Neural cell (in vitro differentiated cells): ENCODE results near the gene PHLPP2. TPM values are rescaled to one million over a fixed set of nuclear protein-coding genes. Genes with fewer than 3 reads are reported as not detected.

Experiments
- H2AFZ ChIP-seq: fragments of 200-600, 300-800 bp; sonication (generic), shearing (Covaris generic); 2 replicates; pipeline ENCODE4 v1.6.0; 2014; ENCODE audit warnings: low read depth, mild to moderate bottlenecking, antibody characterized with exemption, low read length, moderate library complexity
- H3F3A ChIP-seq: fragments of 200-600 bp; shearing (Covaris generic); 2 replicates; pipeline ENCODE4 v1.6.1; 2016; ENCODE audit warnings: mild to moderate bottlenecking, moderate library complexity, mixed read lengths, antibody characterized with exemption, low read length; ENCODE audit not compliant: insufficient read depth, poor library complexity, severe bottlenecking
- H3K27ac ChIP-seq: fragments of 200-600, 300-800 bp; sonication (generic), shearing (Covaris generic); 2 replicates; pipeline ENCODE4 v1.5.1; 2014; ENCODE audit warnings: mild to moderate bottlenecking, low read length, moderate library complexity
- H3K27me3 ChIP-seq: fragments of 300-800, 200-600 bp; sonication (generic), shearing (Covaris generic); 2 replicates; pipeline ENCODE4 v1.6.0; 2014; ENCODE audit warnings: mild to moderate bottlenecking, low read depth, low read length, moderate library complexity; ENCODE audit not compliant: insufficient read depth
- H3K36me3 ChIP-seq: fragments of 300-800, 200-600 bp; sonication (generic), shearing (Covaris generic); 2 replicates; pipeline ENCODE4 v1.5.1; 2014; ENCODE audit warnings: mild to moderate bottlenecking, antibody characterized with exemption, low read length, moderate library complexity; ENCODE audit not compliant: insufficient read depth
- H3K4me2 ChIP-seq: fragments of 300-800, 200-600 bp; sonication (generic), shearing (Covaris generic); 2 replicates; pipeline ENCODE4 v1.6.0; 2014; ENCODE audit warnings: mild to moderate bottlenecking, low read length
- H3K4me3 ChIP-seq: fragments of 300-800, 200-600 bp; sonication (generic), shearing (Covaris generic); 2 replicates; pipeline ENCODE4 v1.5.1; 2014; ENCODE audit warnings: mild to moderate bottlenecking, low read length, moderate library complexity
- H3K79me2 ChIP-seq: fragments of 200-600 bp; shearing (Covaris generic); replicated peaks from 2 replicates; pipeline ENCODE4 v1.6.0; 2014; ENCODE audit warnings: mild to moderate bottlenecking, low read length, moderate library complexity; ENCODE audit not compliant: insufficient read depth
- H3K9ac ChIP-seq: fragments of 300-800, 200-600 bp; sonication (generic), shearing (Covaris generic); 2 replicates; pipeline ENCODE4 v1.6.1; 2016; ENCODE audit warnings: mild to moderate bottlenecking, low read length, mixed read lengths
- H3K9me2 ChIP-seq: fragments of 200-600 bp; shearing (Covaris generic); 2 replicates; pipeline ENCODE4 v1.6.1; 2016; ENCODE audit warnings: mild to moderate bottlenecking, low read length, mixed read lengths; ENCODE audit not compliant: insufficient read depth
- H3K9me3 ChIP-seq: fragments of 200-600, 300-800 bp; sonication (generic), shearing (Covaris generic); 2 replicates; pipeline ENCODE4 v1.6.1; 2016; ENCODE audit warnings: mild to moderate bottlenecking, mixed run types, low read length, moderate library complexity, mixed read lengths
- H4K20me1 ChIP-seq: fragments of 200-600 bp; shearing (Covaris generic); 2 replicates; pipeline ENCODE4 v1.6.1; 2016; ENCODE audit warnings: mild to moderate bottlenecking, mixed run types; ENCODE audit not compliant: insufficient read depth
- EP300 ChIP-seq: fragments of 450-650 bp; conservative IDR thresholded peaks from 2 replicates; pipeline ENCODE4 v1.6.1; 2014; ENCODE audit warnings: antibody characterized with exemption, mild to moderate bottlenecking, moderate library complexity; ENCODE audit not compliant: poor library complexity, severe bottlenecking
- EZH2 ChIP-seq: fragments of 200-600, 300-800 bp; shearing (Covaris generic), sonication (generic); IDR thresholded peaks from 2 replicates; pipeline ENCODE4 v1.6.1; 2014; ENCODE audit warnings: antibody characterized with exemption, low read length, borderline replicate concordance, mild to moderate bottlenecking; ENCODE audit not compliant: insufficient read depth, poor library complexity, severe bottlenecking
- MXI1 ChIP-seq: fragments of 450-650 bp; conservative IDR thresholded peaks from 2 replicates; pipeline ENCODE4 v1.6.1; 2014; ENCODE audit warnings: antibody characterized with exemption, mild to moderate bottlenecking; ENCODE audit not compliant: poor library complexity, severe bottlenecking
- POLR2AphosphoS5 ChIP-seq: IDR thresholded peaks from 2 replicates; pipeline ENCODE4 v1.6.1; 2012
- RAD21 ChIP-seq: fragments of 450-650 bp; conservative IDR thresholded peaks from 2 replicates; pipeline ENCODE4 v1.6.1; 2014; ENCODE audit warnings: antibody characterized with exemption, mild to moderate bottlenecking, moderate library complexity
- SMC3 ChIP-seq: fragments of 450-650 bp; conservative IDR thresholded peaks from 2 replicates; pipeline ENCODE4 v1.6.1; 2014; ENCODE audit warnings: antibody characterized with exemption, mild to moderate bottlenecking, moderate library complexity; ENCODE audit not compliant: poor library complexity
- TAF1 ChIP-seq: IDR thresholded peaks from 2 replicates; pipeline ENCODE4 v1.6.1; 2012; ENCODE audit warnings: low read depth
- polyA plus RNA-seq: library from polyadenylated mRNA; depleted of rRNA; stranded (reverse); fragments of >200 nt; gene quantifications from 2 replicates; pipeline ENCODE4 v1.2.3, GENCODE V29; 2014
- TF ChIP-seq, protein P1 (sequence below): IDR thresholded peaks from 2 replicates; pipeline ENCODE4 v1.6.1; 2012; ENCODE audit warnings: borderline replicate concordance
- TF ChIP-seq, protein P2 (sequence below): fragments of 450-650 bp; IDR thresholded peaks from 2 replicates; pipeline ENCODE4 v1.5.1; 2014; ENCODE audit warnings: antibody characterized with exemption, mild to moderate bottlenecking, moderate library complexity; ENCODE audit not compliant: poor library complexity, severe bottlenecking

The PHLPP2 gene
- polyA plus RNA-seq, 1 donor from 2014 or later = 11.0 TPM

- TF ChIP-seq, protein P1, sequence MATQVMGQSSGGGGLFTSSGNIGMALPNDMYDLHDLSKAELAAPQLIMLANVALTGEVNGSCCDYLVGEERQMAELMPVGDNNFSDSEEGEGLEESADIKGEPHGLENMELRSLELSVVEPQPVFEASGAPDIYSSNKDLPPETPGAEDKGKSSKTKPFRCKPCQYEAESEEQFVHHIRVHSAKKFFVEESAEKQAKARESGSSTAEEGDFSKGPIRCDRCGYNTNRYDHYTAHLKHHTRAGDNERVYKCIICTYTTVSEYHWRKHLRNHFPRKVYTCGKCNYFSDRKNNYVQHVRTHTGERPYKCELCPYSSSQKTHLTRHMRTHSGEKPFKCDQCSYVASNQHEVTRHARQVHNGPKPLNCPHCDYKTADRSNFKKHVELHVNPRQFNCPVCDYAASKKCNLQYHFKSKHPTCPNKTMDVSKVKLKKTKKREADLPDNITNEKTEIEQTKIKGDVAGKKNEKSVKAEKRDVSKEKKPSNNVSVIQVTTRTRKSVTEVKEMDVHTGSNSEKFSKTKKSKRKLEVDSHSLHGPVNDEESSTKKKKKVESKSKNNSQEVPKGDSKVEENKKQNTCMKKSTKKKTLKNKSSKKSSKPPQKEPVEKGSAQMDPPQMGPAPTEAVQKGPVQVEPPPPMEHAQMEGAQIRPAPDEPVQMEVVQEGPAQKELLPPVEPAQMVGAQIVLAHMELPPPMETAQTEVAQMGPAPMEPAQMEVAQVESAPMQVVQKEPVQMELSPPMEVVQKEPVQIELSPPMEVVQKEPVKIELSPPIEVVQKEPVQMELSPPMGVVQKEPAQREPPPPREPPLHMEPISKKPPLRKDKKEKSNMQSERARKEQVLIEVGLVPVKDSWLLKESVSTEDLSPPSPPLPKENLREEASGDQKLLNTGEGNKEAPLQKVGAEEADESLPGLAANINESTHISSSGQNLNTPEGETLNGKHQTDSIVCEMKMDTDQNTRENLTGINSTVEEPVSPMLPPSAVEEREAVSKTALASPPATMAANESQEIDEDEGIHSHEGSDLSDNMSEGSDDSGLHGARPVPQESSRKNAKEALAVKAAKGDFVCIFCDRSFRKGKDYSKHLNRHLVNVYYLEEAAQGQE = no peak
- no peak for TF ChIP-seq EP300
- TF ChIP-seq MXI1 = peak; percentile 39
- TF ChIP-seq, protein P2, sequence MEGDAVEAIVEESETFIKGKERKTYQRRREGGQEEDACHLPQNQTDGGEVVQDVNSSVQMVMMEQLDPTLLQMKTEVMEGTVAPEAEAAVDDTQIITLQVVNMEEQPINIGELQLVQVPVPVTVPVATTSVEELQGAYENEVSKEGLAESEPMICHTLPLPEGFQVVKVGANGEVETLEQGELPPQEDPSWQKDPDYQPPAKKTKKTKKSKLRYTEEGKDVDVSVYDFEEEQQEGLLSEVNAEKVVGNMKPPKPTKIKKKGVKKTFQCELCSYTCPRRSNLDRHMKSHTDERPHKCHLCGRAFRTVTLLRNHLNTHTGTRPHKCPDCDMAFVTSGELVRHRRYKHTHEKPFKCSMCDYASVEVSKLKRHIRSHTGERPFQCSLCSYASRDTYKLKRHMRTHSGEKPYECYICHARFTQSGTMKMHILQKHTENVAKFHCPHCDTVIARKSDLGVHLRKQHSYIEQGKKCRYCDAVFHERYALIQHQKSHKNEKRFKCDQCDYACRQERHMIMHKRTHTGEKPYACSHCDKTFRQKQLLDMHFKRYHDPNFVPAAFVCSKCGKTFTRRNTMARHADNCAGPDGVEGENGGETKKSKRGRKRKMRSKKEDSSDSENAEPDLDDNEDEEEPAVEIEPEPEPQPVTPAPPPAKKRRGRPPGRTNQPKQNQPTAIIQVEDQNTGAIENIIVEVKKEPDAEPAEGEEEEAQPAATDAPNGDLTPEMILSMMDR = no peak
- TF ChIP-seq TAF1 = no peak
- no peak for TF ChIP-seq SMC3
- no peak for TF ChIP-seq EZH2
- no peaks in the 10 kb centered on the region for H3K9me3 ChIP-seq
- H3K27me3 ChIP-seq = no peaks in the 10 kb centered on the region
- H3K79me2 ChIP-seq = peaks cover 24% of the 10 kb centered on the region
- H3K9ac ChIP-seq = peak overlapping the region; percentile 79
- H3F3A ChIP-seq = no peaks in the 10 kb centered on the region
- peak overlapping the region; percentile 62 for H3K4me2 ChIP-seq
- no peaks in the 10 kb centered on the region for H4K20me1 ChIP-seq
- H3K36me3 ChIP-seq = no peaks in the 10 kb centered on the region
- H3K4me3 ChIP-seq = peak overlapping the region; percentile 97
- no peaks in the 10 kb centered on the region for H3K9me2 ChIP-seq
- H3K27ac ChIP-seq = peak overlapping the region; percentile 65
- H2AFZ ChIP-seq = peak overlapping the region; percentile 51
Measured at GRCh38 chr16:71722801-71723536, 1.5 kb downstream of the PHLPP2 start.

DNA sequence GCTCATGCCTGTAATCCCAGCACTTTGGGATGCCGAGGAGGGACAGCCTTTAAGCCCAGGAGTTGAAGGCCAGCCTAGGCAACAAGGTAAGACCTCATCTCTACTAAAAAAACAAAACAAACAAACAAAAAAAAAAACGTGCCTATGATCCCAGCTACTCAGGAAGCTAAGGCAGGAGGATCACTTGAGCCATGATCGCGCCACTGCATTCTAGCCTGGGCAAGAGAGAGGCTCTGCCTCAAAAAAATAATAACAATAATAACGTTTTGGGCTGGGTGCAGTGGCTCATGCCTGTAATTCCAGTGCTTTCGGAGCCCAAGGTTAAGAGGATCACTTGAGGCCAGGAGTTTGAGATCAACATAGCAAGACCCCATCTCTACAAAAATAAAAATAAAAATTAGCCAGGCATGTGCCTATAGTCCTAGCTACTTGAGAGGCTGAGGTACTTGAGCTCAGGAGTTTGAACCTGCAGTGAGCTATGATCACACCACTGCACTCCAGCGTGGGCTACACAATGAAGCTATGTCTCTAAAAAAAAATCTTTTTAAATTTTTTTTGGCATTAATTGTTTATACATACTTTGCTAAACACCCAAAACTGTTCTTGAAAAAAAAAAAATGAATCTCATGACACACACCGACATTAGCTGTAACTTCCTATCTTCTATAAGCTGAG lies 3.3 kb downstream of the PHLPP2 start:
- Histone ChIP-seq H3F3A (no peaks in the 10 kb centered on the region), H3K9me3 (no peaks in the 10 kb centered on the region), H3K4me3 (no peak overlapping the region), H3K27ac (no peak overlapping the region), H3K36me3 (no peaks in the 10 kb centered on the region), H4K20me1 (no peaks in the 10 kb centered on the region), H3K27me3 (no peaks in the 10 kb centered on the region), H3K9ac (no peak overlapping the region), H3K9me2 (no peaks in the 10 kb centered on the region), H3K79me2 (peaks cover 24% of the 10 kb centered on the region), H3K4me2 (no peak overlapping the region), H2AFZ (no peak overlapping the region)
- TF ChIP-seq POLR2AphosphoS5 = no peak
- TF ChIP-seq, protein P2 = no peak
- TF ChIP-seq MXI1 = no peak
- TF ChIP-seq, protein P1 = no peak
- TF ChIP-seq EP300 = no peak
- TF ChIP-seq SMC3 = no peak
- TF ChIP-seq RAD21 = no peak
- no peak for TF ChIP-seq TAF1
- no peak for TF ChIP-seq EZH2
